ENCODE results near the gene OR52E1.

The OR52E1 gene

GRCh38 chr11:5065027-5065426 is 4.3 kb upstream of the OR52E1 start:
- H3K27ac ChIP-seq (ENCODE audit: low read length): no peak overlapping the region
- H3K4me1 ChIP-seq (ENCODE audit: control insufficient read depth, low read depth, low read length): no peaks in the 10 kb centered on the region
- H3K4me3 ChIP-seq (ENCODE audit: low read length): no peak overlapping the region
- no peak overlapping the region for H3K9ac ChIP-seq (ENCODE audit: low read length)
- no peaks in the 10 kb centered on the region for H3K36me3 ChIP-seq (ENCODE audit: control insufficient read depth, low read depth, low read length)
- no peaks in the 10 kb centered on the region for H3K27me3 ChIP-seq (ENCODE audit: control insufficient read depth, insufficient read depth, low read length)
- H3K9me3 ChIP-seq (ENCODE audit: control insufficient read depth, low read depth, low read length): no peaks in the 10 kb centered on the region

- H3K4me3 ChIP-seq (ENCODE audit: low read length): no peak overlapping the region
- no peaks in the 10 kb centered on the region for H3K27me3 ChIP-seq (ENCODE audit: control insufficient read depth, insufficient read depth, low read length)
- no peak overlapping the region for H3K27ac ChIP-seq (ENCODE audit: low read length)
- no peaks in the 10 kb centered on the region for H3K36me3 ChIP-seq (ENCODE audit: control insufficient read depth, low read depth, low read length)
- no peaks in the 10 kb centered on the region for H3K4me1 ChIP-seq (ENCODE audit: control insufficient read depth, low read depth, low read length)
- no peak overlapping the region for H3K9ac ChIP-seq (ENCODE audit: low read length)
- no peaks in the 10 kb centered on the region for H3K9me3 ChIP-seq (ENCODE audit: control insufficient read depth, low read depth, low read length)
These were observed 2.4 kb downstream of the OR52E1 start for GRCh38 chr11:5071799-5072198.

GRCh38 chr11:5081405-5081804 is 12.0 kb downstream of the OR52E1 start:
- H3K9ac ChIP-seq (ENCODE audit: low read length): no peak overlapping the region
- H3K4me1 ChIP-seq (ENCODE audit: control insufficient read depth, low read depth, low read length): no peaks in the 10 kb centered on the region
- H3K4me3 ChIP-seq (ENCODE audit: low read length): no peak overlapping the region
- no peaks in the 10 kb centered on the region for H3K36me3 ChIP-seq (ENCODE audit: control insufficient read depth, low read depth, low read length)
- no peak overlapping the region for H3K27ac ChIP-seq (ENCODE audit: low read length)
- H3K9me3 ChIP-seq (ENCODE audit: control insufficient read depth, low read depth, low read length): no peaks in the 10 kb centered on the region
- no peaks in the 10 kb centered on the region for H3K27me3 ChIP-seq (ENCODE audit: control insufficient read depth, insufficient read depth, low read length)

- Histone ChIP-seq H3K4me1 (ENCODE audit: control insufficient read depth, low read depth, low read length) (no peaks in the 10 kb centered on the region), H3K27ac (ENCODE audit: low read length) (no peak overlapping the region), H3K4me3 (ENCODE audit: low read length) (no peak overlapping the region), H3K9me3 (ENCODE audit: control insufficient read depth, low read depth, low read length) (no peaks in the 10 kb centered on the region), H3K9ac (ENCODE audit: low read length) (no peak overlapping the region), H3K36me3 (ENCODE audit: control insufficient read depth, low read depth, low read length) (no peaks in the 10 kb centered on the region), H3K27me3 (ENCODE audit: control insufficient read depth, insufficient read depth, low read length) (no peaks in the 10 kb centered on the region)
These were observed 14.2 kb downstream of the OR52E1 start for GRCh38 chr11:5083602-5084001.

GRCh38 chr11:5088556-5088955 is 19.2 kb downstream of the OR52E1 start:
- no peak overlapping the region for H3K9ac ChIP-seq (ENCODE audit: low read length)
- H3K4me1 ChIP-seq (ENCODE audit: control insufficient read depth, low read depth, low read length): no peaks in the 10 kb centered on the region
- H3K27me3 ChIP-seq (ENCODE audit: control insufficient read depth, insufficient read depth, low read length): no peaks in the 10 kb centered on the region
- H3K9me3 ChIP-seq (ENCODE audit: control insufficient read depth, low read depth, low read length): no peaks in the 10 kb centered on the region
- H3K36me3 ChIP-seq (ENCODE audit: control insufficient read depth, low read depth, low read length): no peaks in the 10 kb centered on the region
- H3K4me3 ChIP-seq (ENCODE audit: low read length): no peak overlapping the region
- H3K27ac ChIP-seq (ENCODE audit: low read length): no peak overlapping the region

GRCh38 chr11:5090668-5091067 is 21.3 kb downstream of the OR52E1 start:
- no peaks in the 10 kb centered on the region for H3K36me3 ChIP-seq (ENCODE audit: control insufficient read depth, low read depth, low read length)
- no peak overlapping the region for H3K4me3 ChIP-seq (ENCODE audit: low read length)
- H3K9ac ChIP-seq (ENCODE audit: low read length): no peak overlapping the region
- no peaks in the 10 kb centered on the region for H3K4me1 ChIP-seq (ENCODE audit: control insufficient read depth, low read depth, low read length)
- H3K27ac ChIP-seq (ENCODE audit: low read length): no peak overlapping the region
- no peaks in the 10 kb centered on the region for H3K9me3 ChIP-seq (ENCODE audit: control insufficient read depth, low read depth, low read length)
- H3K27me3 ChIP-seq (ENCODE audit: control insufficient read depth, insufficient read depth, low read length): no peaks in the 10 kb centered on the region

- Histone ChIP-seq H3K4me3 (ENCODE audit: low read length) (no peak overlapping the region), H3K27me3 (ENCODE audit: control insufficient read depth, insufficient read depth, low read length) (no peaks in the 10 kb centered on the region), H3K36me3 (ENCODE audit: control insufficient read depth, low read depth, low read length) (no peaks in the 10 kb centered on the region), H3K9ac (ENCODE audit: low read length) (no peak overlapping the region), H3K27ac (ENCODE audit: low read length) (no peak overlapping the region), H3K9me3 (ENCODE audit: control insufficient read depth, low read depth, low read length) (no peaks in the 10 kb centered on the region), H3K4me1 (ENCODE audit: control insufficient read depth, low read depth, low read length) (no peaks in the 10 kb centered on the region)
These were observed 23.6 kb downstream of the OR52E1 start for GRCh38 chr11:5092821-5093585.

GRCh38 chr11:5096011-5096410 is 26.6 kb downstream of the OR52E1 start:
- Histone ChIP-seq H3K4me3 (ENCODE audit: low read length) (no peak overlapping the region), H3K27me3 (ENCODE audit: control insufficient read depth, insufficient read depth, low read length) (no peaks in the 10 kb centered on the region), H3K9ac (ENCODE audit: low read length) (no peak overlapping the region), H3K36me3 (ENCODE audit: control insufficient read depth, low read depth, low read length) (no peaks in the 10 kb centered on the region), H3K27ac (ENCODE audit: low read length) (no peak overlapping the region), H3K9me3 (ENCODE audit: control insufficient read depth, low read depth, low read length) (no peaks in the 10 kb centered on the region), H3K4me1 (ENCODE audit: control insufficient read depth, low read depth, low read length) (no peaks in the 10 kb centered on the region)

- Histone ChIP-seq H3K27me3 (ENCODE audit: control insufficient read depth, insufficient read depth, low read length) (no peaks in the 10 kb centered on the region), H3K4me1 (ENCODE audit: control insufficient read depth, low read depth, low read length) (no peaks in the 10 kb centered on the region), H3K4me3 (ENCODE audit: low read length) (no peak overlapping the region), H3K9ac (ENCODE audit: low read length) (no peak overlapping the region), H3K9me3 (ENCODE audit: control insufficient read depth, low read depth, low read length) (no peaks in the 10 kb centered on the region), H3K36me3 (ENCODE audit: control insufficient read depth, low read depth, low read length) (no peaks in the 10 kb centered on the region), H3K27ac (ENCODE audit: low read length) (no peak overlapping the region)
These were observed 32.9 kb downstream of the OR52E1 start for GRCh38 chr11:5102246-5102645.

- H3K27ac ChIP-seq (ENCODE audit: low read length): no peak overlapping the region
- no peaks in the 10 kb centered on the region for H3K27me3 ChIP-seq (ENCODE audit: control insufficient read depth, insufficient read depth, low read length)
- no peaks in the 10 kb centered on the region for H3K9me3 ChIP-seq (ENCODE audit: control insufficient read depth, low read depth, low read length)
- no peaks in the 10 kb centered on the region for H3K4me1 ChIP-seq (ENCODE audit: control insufficient read depth, low read depth, low read length)
- no peak overlapping the region for H3K4me3 ChIP-seq (ENCODE audit: low read length)
- H3K9ac ChIP-seq (ENCODE audit: low read length): no peak overlapping the region
- H3K36me3 ChIP-seq (ENCODE audit: control insufficient read depth, low read depth, low read length): no peaks in the 10 kb centered on the region
These were observed 33.7 kb downstream of the OR52E1 start for GRCh38 chr11:5103066-5103465.

GRCh38 chr11:5107285-5107684 is 37.9 kb downstream of the OR52E1 start:
- Histone ChIP-seq H3K9ac (ENCODE audit: low read length) (no peak overlapping the region), H3K36me3 (ENCODE audit: control insufficient read depth, low read depth, low read length) (no peaks in the 10 kb centered on the region), H3K27ac (ENCODE audit: low read length) (no peak overlapping the region), H3K9me3 (ENCODE audit: control insufficient read depth, low read depth, low read length) (no peaks in the 10 kb centered on the region), H3K4me3 (ENCODE audit: low read length) (no peak overlapping the region), H3K4me1 (ENCODE audit: control insufficient read depth, low read depth, low read length) (no peaks in the 10 kb centered on the region), H3K27me3 (ENCODE audit: control insufficient read depth, insufficient read depth, low read length) (no peaks in the 10 kb centered on the region)

GRCh38 chr11:5115339-5115738 is 46.0 kb downstream of the OR52E1 start:
- H3K36me3 ChIP-seq (ENCODE audit: control insufficient read depth, low read depth, low read length): no peaks in the 10 kb centered on the region
- no peaks in the 10 kb centered on the region for H3K27me3 ChIP-seq (ENCODE audit: control insufficient read depth, insufficient read depth, low read length)
- no peaks in the 10 kb centered on the region for H3K9me3 ChIP-seq (ENCODE audit: control insufficient read depth, low read depth, low read length)
- H3K9ac ChIP-seq (ENCODE audit: low read length): no peak overlapping the region
- no peaks in the 10 kb centered on the region for H3K4me1 ChIP-seq (ENCODE audit: control insufficient read depth, low read depth, low read length)
- no peak overlapping the region for H3K27ac ChIP-seq (ENCODE audit: low read length)
- no peak overlapping the region for H3K4me3 ChIP-seq (ENCODE audit: low read length)
